Thyroid gland (tissue), 4 donors: ENCODE data around the gene FHIT.

Experiments
- CTCF ChIP-seq, 6 experiments: fragments of 200-600 bp in 3 of 6; fragments of 450-650 bp in 3 of 6; sonication (generic) in 3 of 6; IDR thresholded peaks; one replicate each; pipeline ENCODE4 v1.5.1; 2016 to 2019; ENCODE audit warnings: antibody characterized with exemption in 6 of 6, mild to moderate bottlenecking in 2 of 6, inconsistent platforms in 1 of 6, moderate library complexity in 1 of 6
- POLR2A ChIP-seq, 2 donors: fragments of 450-650 bp; IDR thresholded peaks; one replicate each; pipeline ENCODE4 v1.6.1; 2017; ENCODE audit warnings: antibody characterized with exemption in 2 of 2, mild to moderate bottlenecking in 2 of 2, moderate library complexity in 1 of 2

GRCh38 chr3:59904296-59904695 lies 1347.0 kb downstream of the FHIT start:
- TF ChIP-seq CTCF (IDR thresholded peaks at IDR 0.05) (no peak), POLR2A (IDR thresholded peaks at IDR 0.05) (no peak)
